ENCODE results near the gene KIF13A.

- TF ChIP-seq CTCF (IDR thresholded peaks at IDR 0.05) (no peak), POLR2AphosphoS5 (IDR thresholded peaks at IDR 0.05) (no peak)
Measured at GRCh38 chr6:17957086-17957485, 30.3 kb downstream of the KIF13A start.

Measured in breast epithelium (tissue), 3 donors.